Choroid plexus epithelial cell (primary cell): ENCODE measurements around the gene CELF4.

Experiments
- DNase-seq: peaks from one replicate; pipeline ENCODE4 v3.0.0-alpha.2; 2010; ENCODE audit warnings: low read depth
- H3K4me3 ChIP-seq: 2 replicates; pipeline ENCODE4 v1.5.1; 2011; ENCODE audit warnings: low read depth, mild to moderate bottlenecking, control low read depth, low read length, moderate library complexity
- CTCF ChIP-seq: conservative IDR thresholded peaks from 2 replicates; pipeline ENCODE4 v1.5.1; 2011; ENCODE audit warnings: low read depth, mild to moderate bottlenecking, control low read depth, inconsistent platforms, low read length, moderate library complexity

Gene CELF4

GRCh38 chr18:37502036-37502435 is 63.6 kb downstream of the CELF4 start:
- no peak for TF ChIP-seq CTCF
- no peak overlapping the region for H3K4me3 ChIP-seq
- DNase-seq = no peak

GRCh38 chr18:37501136-37501535 is 64.5 kb downstream of the CELF4 start:
- DNase-seq = no peak
- H3K4me3 ChIP-seq = no peak overlapping the region
- no peak for TF ChIP-seq CTCF

GRCh38 chr18:37499913-37500312 is 65.7 kb downstream of the CELF4 start:
- no peak for DNase-seq
- no peak for TF ChIP-seq CTCF
- H3K4me3 ChIP-seq = no peak overlapping the region

- no peak for TF ChIP-seq CTCF
- no peak overlapping the region for H3K4me3 ChIP-seq
- DNase-seq = no peak
Measured at GRCh38 chr18:37499044-37499443, 66.6 kb downstream of the CELF4 start.

GRCh38 chr18:37497853-37498518 is 67.6 kb downstream of the CELF4 start:
- no peak for DNase-seq
- no peak for TF ChIP-seq CTCF
- no peak overlapping the region for H3K4me3 ChIP-seq

GRCh38 chr18:37496568-37496967 is 69.0 kb downstream of the CELF4 start:
- TF ChIP-seq CTCF = no peak
- H3K4me3 ChIP-seq = no peak overlapping the region
- no peak for DNase-seq

- DNase-seq = no peak
- H3K4me3 ChIP-seq = no peak overlapping the region
- TF ChIP-seq CTCF = no peak
Measured at GRCh38 chr18:37495354-37495753, 70.2 kb downstream of the CELF4 start.
